ENCODE measurements around the gene MFF. TPM values are rescaled to one million over a fixed set of nuclear protein-coding genes. Genes with fewer than 3 reads are reported as not detected.

The MFF gene
- total RNA-seq, 1 experiment from 2014 or later = 83.3 TPM

- no CpG with 5 or more reads among the region's 9 CpGs for WGBS (ENCODE audit: extremely low coverage, insufficient read length, low lambda C conversion rate)
- Histone ChIP-seq H3K23ac (ENCODE audit: insufficient read length, low read depth, low read length) (no peak overlapping the region), H3K4me2 (ENCODE audit: insufficient read depth, insufficient read length, low read length) (no peak overlapping the region), H3K27ac (ENCODE audit: insufficient read length, low read depth, low read length) (no peak overlapping the region), H2AFZ (ENCODE audit: low read length) (peak overlapping the region; percentile 48), H4K8ac (replicated peaks; ENCODE audit: insufficient read length, low read depth, low read length) (no peak overlapping the region), H4K5ac (ENCODE audit: insufficient read length, low read depth, low read length) (no peak overlapping the region), H4K20me1 (ENCODE audit: control insufficient read depth, insufficient read depth, insufficient read length) (no peaks in the 10 kb centered on the region), H2BK20ac (ENCODE audit: low read depth, low read length, poor library complexity, severe bottlenecking) (no peak overlapping the region), H3K79me2 (ENCODE audit: insufficient read depth, low read length) (no peaks in the 10 kb centered on the region), H4K91ac (ENCODE audit: insufficient read length, low read depth, low read length) (no peak overlapping the region), H2BK120ac (ENCODE audit: low read depth, low read length, poor library complexity, severe bottlenecking) (no peak overlapping the region), H3K56ac (ENCODE audit: insufficient read length, low read depth, low read length) (no peak overlapping the region), H3K27me3 (ENCODE audit: insufficient read depth, low read length) (no peaks in the 10 kb centered on the region), H2BK5ac (ENCODE audit: insufficient read length, low read length) (no peak overlapping the region), H3K18ac (ENCODE audit: insufficient read length, low read depth, low read length) (no peak overlapping the region), H3T11ph (ENCODE audit: low read length) (no peak overlapping the region), H2BK12ac (ENCODE audit: insufficient read length, low read depth, low read length) (no peak overlapping the region), H2BK15ac (ENCODE audit: low read depth, low read length) (no peak overlapping the region), H3K23me2 (ENCODE audit: insufficient read length, low read depth, low read length, poor library complexity, severe bottlenecking) (no peaks in the 10 kb centered on the region), H2AK5ac (ENCODE audit: insufficient read length, low read length) (no peak overlapping the region), H3K79me1 (ENCODE audit: insufficient read depth, low read depth, low read length, poor library complexity, severe bottlenecking) (no peaks in the 10 kb centered on the region), H3K14ac (ENCODE audit: insufficient read depth, low read length) (no peak overlapping the region), H3K9ac (ENCODE audit: extremely low read depth, insufficient read length, low read length) (no peak overlapping the region), H3K9me3 (ENCODE audit: control insufficient read depth, low read depth, low read length) (no peaks in the 10 kb centered on the region), H3K4ac (ENCODE audit: low read depth, low read length) (no peak overlapping the region), H3K4me1 (ENCODE audit: insufficient read depth, low read length) (no peaks in the 10 kb centered on the region)
- Mint-ChIP-seq H3K27ac (no peak overlapping the region; a peak in 1 of 7 replicates), H3K9me3 (no peaks in the 10 kb centered on the region), H3K27me3 (ENCODE audit: low read depth) (no peaks in the 10 kb centered on the region), H3K36me3 (ENCODE audit: insufficient read depth in 1 of 3, low read depth in 3 of 3) (no peaks in the 10 kb centered on the region), H3K4me1 (peaks cover 10 to 12% of the 10 kb centered on the region in 2 experiments), H3K4me3 (no peak overlapping the region)
- no peak for TF ChIP-seq CTCF (conservative IDR thresholded peaks at IDR 0.05)
- no peak for DNase-seq
These were observed 51.8 kb downstream of the MFF start for GRCh38 chr2:227376656-227377396.
